Aorta (tissue), 5 donors: ENCODE data around the gene AVPI1. TPM values are rescaled to one million over a fixed set of nuclear protein-coding genes. Genes with fewer than 3 reads are reported as not detected.

Experiments
- ATAC-seq: fragments of 200-7000 bp; cut with Tn5 transposase; one replicate; pipeline ENCODE4 v1.9.1; 2022; ENCODE audit warnings: moderate library complexity; ENCODE audit not compliant: low FRiP score
- DNase-seq, 2 donors: peaks; one replicate each; pipeline ENCODE4 v3.0.0-alpha.2; 2020
- H3K27ac ChIP-seq, 2 donors: one replicate each; pipeline ENCODE4 v1.5.1; 2013; ENCODE audit warnings: low read length in 2 of 2, mild to moderate bottlenecking in 2 of 2, moderate library complexity in 2 of 2, control low read depth in 1 of 2, inconsistent platforms in 1 of 2, low read depth in 1 of 2
- H3K27me3 ChIP-seq, 2 donors: one replicate each; pipeline ENCODE4 v1.6.1; 2013; ENCODE audit warnings: control low read depth in 1 of 2, low read length in 1 of 2, mild to moderate bottlenecking in 1 of 2, moderate library complexity in 1 of 2; ENCODE audit not compliant: insufficient read depth in 2 of 2, control insufficient read depth in 1 of 2
- H3K36me3 ChIP-seq, 2 donors: one replicate each; pipeline ENCODE4 v1.6.1; 2013; ENCODE audit warnings: control low read depth in 1 of 2, low read length in 1 of 2, mild to moderate bottlenecking in 1 of 2; ENCODE audit not compliant: insufficient read depth in 2 of 2, control insufficient read depth in 1 of 2
- H3K4me1 ChIP-seq, 2 donors: one replicate each; pipeline ENCODE4 v1.6.1; 2013; ENCODE audit warnings: low read length in 2 of 2, control low read depth in 1 of 2, mild to moderate bottlenecking in 1 of 2, moderate library complexity in 1 of 2; ENCODE audit not compliant: insufficient read depth in 2 of 2, control insufficient read depth in 1 of 2
- H3K4me3 ChIP-seq, 2 donors: one replicate each; pipeline ENCODE4 v1.5.1; 2013; ENCODE audit warnings: low read length in 2 of 2, control low read depth in 1 of 2, mild to moderate bottlenecking in 1 of 2
- H3K9me3 ChIP-seq: one replicate; pipeline ENCODE4 v1.6.1; 2013; ENCODE audit warnings: mild to moderate bottlenecking, low read length; ENCODE audit not compliant: control insufficient read depth
- WGBS, 2 donors: extraction: QIAGEN DNeasy Blood & Tissue Kit; methylation state at CpG; one replicate each; pipeline ENCODE4 v1.1.7; 2013; 5-methylcytosine and 5-hydroxymethylcytosine counted together
- intact Hi-C, 2 donors: fragments of 100-400 bp; cut with DNase I; formaldehyde crosslinking; loops; one replicate each; pipeline versions ENCODE4 v1.14.2 to v1.15.0; 2022
- polyA plus RNA-seq, 2 donors: library from polyadenylated mRNA; stranded (reverse); fragments of 200-250 nt; gene quantifications; one replicate each; pipeline ENCODE4 v1.2.3, GENCODE V29; 2013
- total RNA-seq, 2 donors: library from RNA; stranded (reverse); fragmentation: NEBNext Ultra II Directional; extraction: Animal tissue kit (Norgen Biotek cat#: 25700); gene quantifications; one replicate each; pipeline ENCODE4 v1.2.1, GENCODE V29; 2021
- donor health status: healthy with polysubstance abuse.
- donor health status: Bipolar disorder and iron deficiency.
- donor health status: DM: no; HTN: no; CAD: no.
- donor health status: DM: no; HTN: no; CAD: no.
- donor health status: DM: yes; HTN: yes; CAD: no.

AVPI1 gene
- total and polyA plus RNA-seq, 4 donors, result 12.4 to 18.3 (median 16.1) TPM

GRCh38 chr10:97714401-97715258 lies 27.6 kb upstream of the AVPI1 start:
- WGBS, 2 donors, result 1% methylated on average over 56 to 74 of the region's 74 CpGs
- DNase-seq (peak; percentile 88 to 92), ATAC-seq (peak; percentile 83)
- Histone ChIP-seq H3K27me3 (no peaks in the 10 kb centered on the region), H3K4me1 (no peaks in the 10 kb centered on the region), H3K27ac (peak overlapping the region; percentile 87 to 99), H3K36me3 (peaks cover 0 to 2% of the 10 kb centered on the region in 2 donors), H3K4me3 (peak overlapping the region; percentile 24 to 77), H3K9me3 (no peaks in the 10 kb centered on the region)
- intact Hi-C loops, result no loop called here

- Histone ChIP-seq H3K36me3 (peaks cover 0 to 2% of the 10 kb centered on the region in 2 donors), H3K27ac (peak overlapping the region; percentile 87 to 99), H3K4me1 (peaks cover 0 to 3% of the 10 kb centered on the region in 2 donors), H3K4me3 (peak overlapping the region; percentile 24 to 77), H3K27me3 (no peaks in the 10 kb centered on the region), H3K9me3 (no peaks in the 10 kb centered on the region)
- ATAC-seq (peak; percentile 71), DNase-seq (peak; percentile 85 to 90)
- 0% methylated on average over 53 to 69 of the region's 69 CpGs for WGBS, 2 donors
- intact Hi-C loops, result no loop called here
Observed at GRCh38 chr10:97713826-97714400, 26.9 kb upstream of the AVPI1 start.

GRCh38 chr10:97713339-97713825 lies 26.3 kb upstream of the AVPI1 start, which contains the start of gene MARVELD1:
Gene MARVELD1 (plus strand): TSS chr10:97713730. CDS start chr10:97713877, 147 bp downstream.
- peak; percentile 90 to 94 for DNase-seq
- peaks cover 0 to 3% of the 10 kb centered on the region in 2 donors for H3K4me1 ChIP-seq
- 1% methylated on average over 25 to 37 of the region's 37 CpGs for WGBS, 2 donors
- H3K9me3 ChIP-seq, result no peaks in the 10 kb centered on the region
- no peaks in the 10 kb centered on the region for H3K27me3 ChIP-seq
- H3K27ac ChIP-seq, result peak within 1 kb of the TSS; percentile 87 to 99
- peak; percentile 37 for ATAC-seq
- intact Hi-C loops, result no loop called here
- peaks cover 0 to 2% of the 10 kb centered on the region in 2 donors for H3K36me3 ChIP-seq
- H3K4me3 ChIP-seq, result peak within 1 kb of the TSS; percentile 24 to 77

- no peak for ATAC-seq
- Histone ChIP-seq H3K27ac (peak overlapping the region; percentile 6 to 66), H3K27me3 (no peaks in the 10 kb centered on the region), H3K36me3 (no peaks in the 10 kb centered on the region), H3K4me1 (peaks cover 0 to 3% of the 10 kb centered on the region in 2 donors), H3K9me3 (no peaks in the 10 kb centered on the region), H3K4me3 (no peak overlapping the region)
- intact Hi-C loops, result no loop called here
- DNase-seq, result peak in 1 of 2 donors; percentile 61
- 16 to 29% methylated on average over 9 of the region's 9 CpGs for WGBS, 2 donors
Observed at GRCh38 chr10:97711640-97712572, 24.9 kb upstream of the AVPI1 start.

GRCh38 chr10:97708976-97709946 lies 22.2 kb upstream of the AVPI1 start:
- H3K9me3 ChIP-seq, result no peaks in the 10 kb centered on the region
- peak; percentile 89 to 90 for DNase-seq
- no peaks in the 10 kb centered on the region for H3K36me3 ChIP-seq
- WGBS, 2 donors, result 36 to 38% methylated on average over 18 of the region's 18 CpGs
- H3K4me1 ChIP-seq, result peaks cover 0 to 3% of the 10 kb centered on the region in 2 donors
- H3K4me3 ChIP-seq, result no peak overlapping the region
- intact Hi-C loops, result no loop called here
- no peaks in the 10 kb centered on the region for H3K27me3 ChIP-seq
- H3K27ac ChIP-seq, result peak overlapping the region; percentile 69 to 87
- ATAC-seq, result peak; percentile 51

- intact Hi-C loops, result no loop called here
- Histone ChIP-seq H3K4me3 (no peak overlapping the region), H3K27ac (peak overlapping the region; percentile 20 to 58), H3K27me3 (no peaks in the 10 kb centered on the region), H3K4me1 (peaks cover 0 to 3% of the 10 kb centered on the region in 2 donors), H3K36me3 (no peaks in the 10 kb centered on the region), H3K9me3 (no peaks in the 10 kb centered on the region)
- WGBS, 2 donors, result 46 to 53% methylated on average over 2 of the region's 2 CpGs
- no peak for ATAC-seq
- peak in 1 of 2 donors; percentile 20 for DNase-seq
Observed at GRCh38 chr10:97708167-97708566, 21.1 kb upstream of the AVPI1 start.

GRCh38 chr10:97707134-97707861 lies 20.3 kb upstream of the AVPI1 start:
- no peak overlapping the region for H3K4me3 ChIP-seq
- H3K27ac ChIP-seq, result peak overlapping the region in 1 of 2 donors; percentile 41
- H3K4me1 ChIP-seq, result peaks cover 0 to 3% of the 10 kb centered on the region in 2 donors
- ATAC-seq, result no peak
- WGBS, 2 donors, result 63 to 66% methylated on average over 11 of the region's 11 CpGs
- intact Hi-C loops, result no loop called here
- no peaks in the 10 kb centered on the region for H3K36me3 ChIP-seq
- DNase-seq, result peak in 1 of 2 donors; percentile 75
- no peaks in the 10 kb centered on the region for H3K9me3 ChIP-seq
- no peaks in the 10 kb centered on the region for H3K27me3 ChIP-seq
